GM19468 (cell line): ENCODE data around the gene SURF4.

Experiments used
- ATAC-seq: cut with Tn5 transposase; IDR thresholded peaks from one replicate; pipeline ENCODE4 v1.9.1; 2021; ENCODE audit warnings: mild to moderate bottlenecking, moderate library complexity, moderate number of reproducible peaks; ENCODE audit not compliant: unreplicated experiment; ENCODE audit errors: extremely low read depth

The SURF4 gene

DNA sequence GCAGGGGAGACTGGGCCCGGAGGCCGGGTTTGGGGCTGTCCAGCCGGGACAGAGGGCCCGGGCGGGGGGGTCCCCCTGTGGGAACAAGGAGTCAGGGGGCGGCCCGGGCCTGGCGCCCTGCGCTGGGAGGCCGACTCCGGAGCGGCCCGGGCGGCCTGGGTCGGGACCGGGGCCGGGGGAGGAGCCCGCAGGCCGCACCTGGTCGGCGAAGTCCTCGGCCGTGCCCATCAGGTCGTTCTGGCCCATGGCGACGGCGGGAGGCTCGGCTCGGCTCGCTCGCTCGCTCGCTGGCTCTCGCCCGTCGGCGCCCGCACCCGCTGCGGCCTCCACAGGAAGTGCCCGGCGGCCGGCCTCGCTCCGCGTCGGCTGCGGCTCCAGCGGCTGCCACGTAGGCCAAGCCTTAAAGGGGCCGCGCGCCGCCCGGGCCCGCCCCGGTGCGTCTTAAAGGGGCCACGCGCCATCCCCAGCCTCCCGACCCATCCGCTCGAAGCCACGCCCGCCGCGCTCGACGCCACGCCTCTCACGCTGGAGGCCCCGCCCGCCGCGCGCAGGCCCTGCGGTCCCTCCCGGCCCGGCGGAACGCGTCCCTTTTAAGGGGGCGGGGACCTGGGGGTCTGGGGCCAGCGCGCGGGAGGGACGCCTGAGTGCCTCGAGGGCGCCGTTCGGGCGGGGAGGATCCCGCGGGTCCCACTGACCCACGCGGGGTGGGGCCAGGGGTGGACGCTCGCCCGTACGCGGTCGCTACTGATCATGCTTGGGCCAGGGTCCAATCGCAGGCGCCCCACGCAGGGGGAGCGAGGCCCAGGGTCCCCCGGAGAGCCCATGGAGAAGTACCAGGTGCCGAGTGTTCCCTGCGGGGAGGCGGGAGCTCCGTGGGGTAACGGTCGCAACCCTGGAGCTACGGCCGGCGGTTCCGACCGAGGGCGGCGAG, at the start of gene SURF4, which contains the start of gene STKLD1:
TSS of gene SURF4 (minus strand) at position 337 of the 931 bp plus-strand sequence. CDS start at position 246, 91 bp downstream.
TSS of gene STKLD1 (plus strand) at position 643 of the 931 bp plus-strand sequence. CDS start at position 751, 108 bp downstream.
- peak; percentile 75 for ATAC-seq

GRCh38 chr9:133425049-133425632, 49.3 kb upstream of the SURF4 start:
- no peak for ATAC-seq

GRCh38 chr9:133424187-133424586, 48.3 kb upstream of the SURF4 start:
- ATAC-seq, result no peak

DNA sequence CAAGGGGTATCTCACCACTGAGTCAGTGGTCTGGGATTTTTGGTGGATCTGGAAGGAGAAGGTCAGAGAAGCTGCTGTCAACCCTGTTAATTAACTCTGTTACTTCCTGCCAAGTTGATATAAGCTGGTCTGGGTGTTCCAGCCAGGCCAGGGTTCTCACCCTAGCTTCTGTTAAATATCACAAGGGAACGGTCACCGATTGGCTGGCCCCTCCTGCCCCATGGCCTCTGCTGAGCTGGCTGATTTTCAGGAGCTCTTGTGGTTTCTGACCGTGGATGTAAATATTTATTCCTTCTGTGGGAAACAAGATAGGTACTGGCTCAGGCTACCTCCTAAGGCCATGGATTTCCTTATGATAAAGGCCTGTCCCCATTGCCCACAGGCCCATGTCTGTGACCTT, 47.4 kb upstream of the SURF4 start:
- ATAC-seq, result no peak

GRCh38 chr9:133421615-133422542, 46.0 kb upstream of the SURF4 start, which contains the start of gene ADAMTS13:
TSS of gene ADAMTS13 (plus strand) at chr9:133422367. CDS start at chr9:133422444, 77 bp downstream.
- ATAC-seq, result no peak

GRCh38 chr9:133420392-133420827, 44.5 kb upstream of the SURF4 start:
- no peak for ATAC-seq

GRCh38 chr9:133419005-133419404, 43.1 kb upstream of the SURF4 start:
- no peak for ATAC-seq

DNA sequence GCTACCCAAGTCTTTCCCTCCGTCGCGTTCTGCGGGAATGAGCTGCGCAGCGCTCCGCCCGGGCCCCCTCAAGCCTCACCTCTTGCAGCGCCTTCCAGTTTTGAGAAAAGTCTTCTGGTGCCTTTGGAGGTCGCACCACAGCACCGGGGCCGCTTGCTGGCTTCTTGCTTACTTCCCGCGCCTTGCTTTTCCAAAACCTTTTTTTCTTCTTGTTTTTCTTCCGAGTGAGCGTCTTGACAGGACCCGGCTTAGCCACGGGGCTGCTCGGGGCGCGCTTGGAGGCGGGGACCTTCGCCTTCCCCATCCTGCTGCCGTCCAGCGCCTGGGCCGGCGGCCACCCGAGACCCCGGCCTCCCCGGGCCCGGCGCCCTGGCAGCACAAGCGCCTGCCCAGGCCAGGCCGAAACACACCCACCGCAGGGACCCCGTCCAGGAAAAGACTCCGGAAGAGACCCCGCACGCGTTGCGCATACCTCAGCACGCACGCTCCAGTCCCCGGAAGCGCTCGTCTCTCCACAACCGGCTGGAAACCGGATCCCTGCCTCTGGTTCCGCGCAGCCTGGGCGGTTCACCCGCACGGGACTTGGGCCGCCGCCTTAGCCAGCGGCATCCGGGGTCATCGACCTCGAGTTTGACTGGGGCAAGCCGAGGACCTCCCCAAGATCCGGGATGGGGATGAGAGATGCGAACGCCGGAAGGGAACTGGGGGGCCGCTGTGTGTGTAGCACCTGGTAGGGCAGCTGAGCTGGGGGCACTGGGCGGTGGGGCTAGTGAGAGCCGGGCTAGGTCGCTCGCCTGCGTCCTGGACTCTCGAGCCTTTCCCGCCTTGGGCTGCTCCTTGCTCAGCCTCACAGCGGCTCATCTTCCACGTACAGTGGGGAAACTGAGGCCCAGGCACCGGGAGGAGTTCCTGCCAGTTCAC, 41.9 kb upstream of the SURF4 start, which contains the start of gene REXO4:
TSS of gene REXO4 (minus strand) at position 470 of the 921 bp plus-strand sequence. CDS start at position 304, 166 bp downstream.
- ATAC-seq, result peak; percentile 44

DNA sequence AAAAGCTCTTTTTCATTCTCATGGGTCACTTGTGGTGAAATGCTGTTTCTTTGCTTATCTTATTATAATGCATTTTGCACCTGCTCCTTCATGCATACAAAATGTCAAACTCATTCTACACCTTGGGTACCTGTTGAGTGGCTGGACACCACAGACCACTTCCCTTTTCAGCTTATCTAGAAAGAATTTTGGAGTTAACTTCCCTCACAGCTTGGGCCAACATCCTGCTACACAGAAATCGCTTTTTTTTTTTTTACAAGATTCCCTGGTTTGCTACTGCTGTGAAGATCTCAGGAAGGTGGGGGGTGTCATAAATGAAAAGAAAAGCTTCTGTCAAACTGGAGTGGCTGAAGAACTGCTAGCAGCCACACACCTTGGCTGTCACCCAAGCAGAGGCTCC, 39.3 kb upstream of the SURF4 start:
- no peak for ATAC-seq

- no peak for ATAC-seq
Observed at GRCh38 chr9:133408042-133408441, 32.2 kb upstream of the SURF4 start.

- ATAC-seq, result no peak
Observed at GRCh38 chr9:133406480-133407307, 30.8 kb upstream of the SURF4 start.

DNA sequence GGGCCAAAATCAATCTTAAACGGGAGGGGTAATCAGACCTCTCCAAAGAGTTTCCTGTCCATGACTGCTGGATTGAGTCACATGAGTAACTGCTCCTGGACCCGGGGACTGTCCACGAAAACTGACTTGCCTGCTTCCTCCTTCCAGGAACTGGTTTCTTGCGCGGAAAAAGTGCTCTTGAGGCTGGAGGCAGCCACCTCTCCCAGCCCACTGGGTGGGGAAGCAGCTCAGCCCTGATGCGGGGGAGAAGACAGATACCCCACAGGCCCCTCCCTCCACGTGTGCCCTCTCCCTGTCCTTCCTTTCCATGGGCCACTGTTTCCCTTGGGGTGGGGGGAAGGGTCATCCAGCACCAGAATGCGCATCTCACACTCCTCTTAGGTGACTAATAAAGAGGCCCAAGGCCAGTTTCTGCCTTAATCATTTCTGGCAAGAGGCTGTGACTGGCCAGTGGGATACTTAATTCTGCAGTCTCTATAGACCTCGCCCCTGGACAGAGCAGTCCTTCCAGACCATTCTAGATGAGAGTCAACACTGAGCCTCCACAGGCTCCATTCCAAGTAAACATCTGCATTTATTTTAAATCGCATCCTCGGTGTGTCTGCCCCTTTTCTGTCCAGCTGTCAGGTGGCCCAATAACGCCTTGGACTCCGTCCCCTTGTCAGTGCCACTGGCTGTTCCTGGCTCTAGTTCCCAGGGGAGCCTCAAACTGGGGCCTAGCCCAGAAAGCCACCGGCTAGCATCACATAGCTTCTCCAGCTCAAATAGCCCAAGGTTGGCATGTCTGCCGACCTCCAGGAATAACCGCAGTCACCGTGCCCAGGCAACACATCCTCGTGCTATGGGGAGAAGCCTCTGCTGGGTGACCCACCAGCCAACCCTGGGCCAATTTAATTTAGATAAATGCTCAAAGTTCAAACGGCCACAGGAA, 29.9 kb upstream of the SURF4 start:
- no peak for ATAC-seq

DNA sequence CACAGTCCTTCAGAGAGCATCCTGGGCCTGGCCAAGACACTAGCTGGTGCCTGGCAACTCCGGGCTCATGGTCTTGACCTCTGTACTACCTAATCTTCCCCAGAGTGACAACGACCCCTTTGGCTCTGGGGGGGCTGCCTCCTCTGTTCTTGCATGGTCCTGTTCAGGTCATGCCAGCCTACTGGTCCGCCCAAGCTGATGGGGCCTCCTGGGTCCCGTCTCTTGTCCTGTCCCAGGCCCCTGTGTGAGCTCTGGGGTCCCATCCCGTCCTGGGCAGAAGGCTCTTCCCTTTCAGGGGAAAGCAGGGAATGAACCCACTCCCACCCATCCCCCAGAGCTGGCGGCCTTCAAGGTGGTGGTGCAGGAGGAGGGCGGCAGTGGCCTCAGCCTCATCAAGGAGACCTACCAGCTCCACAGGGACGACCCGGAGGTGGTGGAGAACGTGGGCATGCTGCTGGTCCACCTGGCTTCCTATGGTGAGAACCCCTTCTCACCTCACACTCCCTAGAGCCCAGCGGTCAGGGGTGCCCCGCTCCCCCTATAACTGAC, 28.7 kb upstream of the SURF4 start:
- no peak for ATAC-seq

DNA sequence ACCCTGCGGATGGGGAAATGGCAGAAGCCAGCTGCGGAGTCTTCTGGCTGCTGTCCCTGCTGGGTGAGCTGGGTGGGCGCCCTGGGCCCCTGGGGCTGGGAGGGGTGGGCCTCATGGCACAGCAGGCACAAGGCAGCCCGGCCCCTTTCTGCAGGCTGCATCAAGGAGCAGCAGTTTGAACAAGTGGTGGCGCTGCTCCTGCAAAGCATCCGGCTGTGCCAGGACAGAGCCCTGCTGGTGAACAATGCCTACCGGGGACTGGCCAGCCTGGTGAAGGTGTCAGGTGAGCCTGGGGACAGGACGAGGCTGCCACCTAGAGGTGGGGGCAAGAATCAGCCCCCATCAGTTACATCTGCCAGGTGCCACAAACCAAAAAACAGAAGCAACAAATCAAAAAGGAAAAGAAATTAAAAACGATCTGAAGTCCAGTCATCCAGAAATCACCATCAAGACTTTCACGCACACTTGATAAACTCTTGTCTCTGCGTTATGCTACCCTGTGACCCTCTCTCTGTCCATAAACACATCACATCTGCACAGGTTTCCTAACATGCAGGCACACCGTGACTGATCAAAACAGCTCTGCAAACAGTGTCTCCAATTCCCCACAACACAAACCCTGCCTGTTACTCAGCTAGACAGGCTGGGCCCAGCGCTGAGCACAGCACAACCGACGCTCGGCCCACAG, 28.1 kb upstream of the SURF4 start:
- no peak for ATAC-seq

- ATAC-seq, result no peak
Observed at GRCh38 chr9:133402689-133403088, 26.8 kb upstream of the SURF4 start.

DNA sequence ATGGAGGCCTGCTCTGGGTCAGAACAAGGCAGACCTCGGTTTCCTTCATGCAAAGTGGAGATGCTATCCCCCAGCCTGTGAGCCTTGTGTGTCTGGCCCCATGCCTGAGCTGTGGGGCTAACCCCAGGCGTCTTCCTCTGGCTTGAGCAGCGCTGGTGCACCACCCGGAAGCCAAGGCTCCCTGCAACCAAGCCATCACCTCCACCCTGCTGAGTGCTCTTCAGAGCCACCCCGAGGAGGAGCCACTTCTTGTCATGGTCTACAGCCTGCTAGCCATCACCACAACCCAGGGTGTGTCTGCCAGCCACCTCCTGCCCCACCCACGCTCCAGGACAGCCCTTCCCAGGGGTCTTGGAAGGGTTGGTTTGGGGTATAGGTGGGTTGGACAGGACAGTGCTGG, 25.7 kb upstream of the SURF4 start:
- ATAC-seq, result no peak
